Breast epithelium (tissue), 4 donors: ENCODE results near the gene PWWP2B. TPM values are rescaled to one million over a fixed set of nuclear protein-coding genes. Genes with fewer than 3 reads are reported as not detected.

Experiments
- DNase-seq, 2 donors: peaks; one replicate each; pipeline ENCODE4 v3.0.0-alpha.2; 2019; ENCODE audit warnings: low spot score in 2 of 2
- H3K27ac ChIP-seq, 2 donors: fragments of 200-600 bp; sonication (generic) in 1 of 2; one replicate each; pipeline ENCODE4 v1.5.1; 2016 to 2019; ENCODE audit warnings: mild to moderate bottlenecking in 1 of 2
- H3K27me3 ChIP-seq, 2 donors: fragments of 200-600 bp; sonication (generic) in 1 of 2; one replicate each; pipeline versions ENCODE4 v1.5.1 to v1.6.0; 2017 to 2019; ENCODE audit warnings: control low read depth in 1 of 2, mild to moderate bottlenecking in 1 of 2
- H3K36me3 ChIP-seq: fragments of 200-600 bp; one replicate; pipeline ENCODE4 v1.5.1; 2019
- H3K4me1 ChIP-seq, 2 donors: fragments of 200-600 bp; sonication (generic); one replicate each; pipeline ENCODE4 v1.5.1; 2016 to 2019; ENCODE audit warnings: control low read depth in 1 of 2
- H3K4me3 ChIP-seq, 3 donors: fragments of 200-600 bp; sonication (generic); 1 replicate in 2 of 3; 2 replicates in 1 of 3; pipeline ENCODE4 v1.5.1; 2016 to 2019; ENCODE audit warnings: mild to moderate bottlenecking in 3 of 3, moderate library complexity in 2 of 3
- H3K9me3 ChIP-seq, 2 donors: fragments of 200-600 bp; sonication (generic) in 1 of 2; one replicate each; pipeline ENCODE4 v1.5.1; 2016 to 2019; ENCODE audit warnings: control low read depth in 1 of 2
- CTCF ChIP-seq, 3 donors: fragments of 450-650 bp; IDR thresholded peaks; one replicate each; pipeline ENCODE4 v1.5.1; 2016 to 2017; ENCODE audit warnings: antibody characterized with exemption in 3 of 3, mild to moderate bottlenecking in 3 of 3, moderate library complexity in 3 of 3
- POLR2A ChIP-seq: fragments of 450-650 bp; IDR thresholded peaks from one replicate; pipeline ENCODE4 v1.6.1; 2016; ENCODE audit warnings: antibody characterized with exemption, mild to moderate bottlenecking, moderate library complexity
- POLR2AphosphoS5 ChIP-seq, 3 donors: sonication (generic); formaldehyde crosslinking; IDR thresholded peaks; one replicate each; pipeline ENCODE4 v1.6.1; 2017; ENCODE audit warnings: antibody characterized with exemption in 3 of 3
- intact Hi-C: fragments of 100-400 bp; cut with DNase I; formaldehyde crosslinking; loops from one replicate; pipeline ENCODE4 v1.15.1; 2023; ENCODE audit warnings: low total_unique reads
- total RNA-seq, 3 donors: library from RNA; depleted of rRNA; stranded (reverse); fragments of >200 nt; gene quantifications; one replicate each; pipeline ENCODE4 v1.1.0, GENCODE V29; 2016

PWWP2B gene
- total RNA-seq, 3 donors from 2014 or later, result 10.7 to 15.5 (median 13.4) TPM

- Histone ChIP-seq H3K27me3 (no peaks in the 10 kb centered on the region), H3K9me3 (no peaks in the 10 kb centered on the region), H3K27ac (no peak overlapping the region), H3K4me1 (no peaks in the 10 kb centered on the region), H3K36me3 (no peaks in the 10 kb centered on the region), H3K4me3 (no peak overlapping the region)
- intact Hi-C loops, result no loop called here
- no peak for DNase-seq
- TF ChIP-seq POLR2A (no peak), POLR2AphosphoS5 (IDR thresholded peaks at IDR 0.05) (no peak), CTCF (IDR thresholded peaks at IDR 0.05) (no peak)
Measured at GRCh38 chr10:132430231-132430743, 33.3 kb downstream of the PWWP2B start.

GRCh38 chr10:132430861-132431271 lies 33.9 kb downstream of the PWWP2B start:
- Histone ChIP-seq H3K4me1 (no peaks in the 10 kb centered on the region), H3K27ac (no peak overlapping the region), H3K27me3 (no peaks in the 10 kb centered on the region), H3K4me3 (no peak overlapping the region), H3K36me3 (no peaks in the 10 kb centered on the region), H3K9me3 (no peaks in the 10 kb centered on the region)
- TF ChIP-seq POLR2AphosphoS5 (IDR thresholded peaks at IDR 0.05) (no peak), POLR2A (no peak), CTCF (IDR thresholded peaks at IDR 0.05) (no peak)
- no peak for DNase-seq
- intact Hi-C loops, result no loop called here

- no peaks in the 10 kb centered on the region for H3K36me3 ChIP-seq
- H3K9me3 ChIP-seq, result no peaks in the 10 kb centered on the region
- no peaks in the 10 kb centered on the region for H3K4me1 ChIP-seq
- H3K27me3 ChIP-seq, result no peaks in the 10 kb centered on the region
- H3K4me3 ChIP-seq, result no peak overlapping the region
- intact Hi-C loops, result no loop called here
- TF ChIP-seq CTCF (IDR thresholded peaks at IDR 0.05) (no peak), POLR2AphosphoS5 (IDR thresholded peaks at IDR 0.05) (no peak), POLR2A (no peak)
- no peak for DNase-seq
- H3K27ac ChIP-seq, result no peak overlapping the region
Measured at GRCh38 chr10:132431537-132432175, 34.7 kb downstream of the PWWP2B start.

GRCh38 chr10:132432176-132432540 lies 35.2 kb downstream of the PWWP2B start:
- no peak for DNase-seq
- Histone ChIP-seq H3K36me3 (no peaks in the 10 kb centered on the region), H3K4me3 (no peak overlapping the region), H3K27me3 (no peaks in the 10 kb centered on the region), H3K27ac (no peak overlapping the region), H3K4me1 (no peaks in the 10 kb centered on the region), H3K9me3 (no peaks in the 10 kb centered on the region)
- intact Hi-C loops, result no loop called here
- TF ChIP-seq CTCF (IDR thresholded peaks at IDR 0.05), result no peak
- no peak for TF ChIP-seq POLR2AphosphoS5 (IDR thresholded peaks at IDR 0.05)
- TF ChIP-seq POLR2A, result no peak

GRCh38 chr10:132433671-132434340 lies 36.8 kb downstream of the PWWP2B start:
- H3K27me3 ChIP-seq, result no peaks in the 10 kb centered on the region
- no peak overlapping the region for H3K27ac ChIP-seq
- intact Hi-C loops, result no loop called here
- no peaks in the 10 kb centered on the region for H3K36me3 ChIP-seq
- H3K4me1 ChIP-seq, result no peaks in the 10 kb centered on the region
- H3K4me3 ChIP-seq, result no peak overlapping the region
- TF ChIP-seq POLR2A (no peak), CTCF (IDR thresholded peaks at IDR 0.05) (no peak), POLR2AphosphoS5 (IDR thresholded peaks at IDR 0.05) (no peak)
- no peaks in the 10 kb centered on the region for H3K9me3 ChIP-seq
- DNase-seq, result no peak
